GM12864 (cell line): ENCODE results near the gene HAP1.

Experiments
- DNase-seq: peaks from one replicate; pipeline ENCODE4 v3.0.0-alpha.2; 2011; ENCODE audit warnings: low read depth
- H3K4me3 ChIP-seq: 2 replicates; pipeline ENCODE4 v1.5.1; 2011; ENCODE audit warnings: mild to moderate bottlenecking, low read depth, low read length, control low read depth
- CTCF ChIP-seq: IDR thresholded peaks from 2 replicates; pipeline ENCODE4 v1.5.1; 2011; ENCODE audit warnings: low read depth, mild to moderate bottlenecking, moderate library complexity, low read length, control low read depth, inconsistent platforms; ENCODE audit errors: missing control alignments

Gene HAP1

GRCh38 chr17:41728056-41728455 is 6.4 kb downstream of the HAP1 start:
- no peak overlapping the region for H3K4me3 ChIP-seq
- no peak for TF ChIP-seq CTCF
- DNase-seq, result no peak

GRCh38 chr17:41725134-41725533 is 9.3 kb downstream of the HAP1 start:
- no peak for TF ChIP-seq CTCF
- H3K4me3 ChIP-seq, result no peak overlapping the region
- no peak for DNase-seq

GRCh38 chr17:41724476-41725050 is 9.9 kb downstream of the HAP1 start:
- H3K4me3 ChIP-seq, result no peak overlapping the region
- TF ChIP-seq CTCF, result no peak
- DNase-seq, result no peak

- H3K4me3 ChIP-seq, result no peak overlapping the region
- DNase-seq, result no peak
- no peak for TF ChIP-seq CTCF
Measured at GRCh38 chr17:41723801-41724475, 10.5 kb downstream of the HAP1 start.

GRCh38 chr17:41722231-41722630 is 12.2 kb downstream of the HAP1 start:
- no peak for DNase-seq
- H3K4me3 ChIP-seq, result no peak overlapping the region
- TF ChIP-seq CTCF, result no peak

- no peak for TF ChIP-seq CTCF
- DNase-seq, result no peak
- H3K4me3 ChIP-seq, result no peak overlapping the region
Measured at GRCh38 chr17:41718287-41718645, 16.2 kb downstream of the HAP1 start.

- no peak for DNase-seq
- H3K4me3 ChIP-seq, result no peak overlapping the region
- TF ChIP-seq CTCF, result no peak
Measured at GRCh38 chr17:41717408-41718286, 16.8 kb downstream of the HAP1 start.
